CD4-positive, alpha-beta T cell treated with Interleukin-6 at 100 ng/mL for 8 hours (primary cell): ENCODE results near the gene NRXN2.

Experiments
- DNase-seq: peaks from one replicate; pipeline ENCODE4 v3.0.0-alpha.2; 2020; ENCODE audit warnings: mixed read lengths, low spot score

Gene NRXN2

GRCh38 chr11:64698427-64698826 lies 24.6 kb downstream of the NRXN2 start:
- DNase-seq, result no peak

GRCh38 chr11:64697663-64698375 lies 25.2 kb downstream of the NRXN2 start:
- no peak for DNase-seq

- no peak for DNase-seq
Measured at GRCh38 chr11:64696045-64696444, 27.0 kb downstream of the NRXN2 start.

DNA sequence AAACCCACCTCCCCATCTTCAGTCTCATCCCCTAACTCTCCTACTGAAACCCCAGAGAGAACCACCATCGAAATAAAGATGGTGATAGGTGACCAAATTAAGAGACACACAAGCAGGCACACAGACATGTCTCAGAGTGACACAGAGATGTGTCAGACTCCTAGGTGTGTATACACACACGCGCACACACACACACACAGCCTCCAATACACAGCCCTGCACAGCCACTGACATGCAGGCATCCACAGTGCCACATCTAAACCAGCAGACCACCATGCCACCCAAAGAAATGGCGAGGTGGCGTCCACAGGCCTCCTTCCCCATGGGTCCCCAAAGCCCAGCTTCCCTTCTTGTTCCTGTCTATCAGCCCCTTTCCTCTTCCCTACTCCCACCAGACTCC lies 27.4 kb downstream of the NRXN2 start:
- DNase-seq, result no peak

- DNase-seq, result no peak
Measured at GRCh38 chr11:64694821-64695365, 28.1 kb downstream of the NRXN2 start.

DNA sequence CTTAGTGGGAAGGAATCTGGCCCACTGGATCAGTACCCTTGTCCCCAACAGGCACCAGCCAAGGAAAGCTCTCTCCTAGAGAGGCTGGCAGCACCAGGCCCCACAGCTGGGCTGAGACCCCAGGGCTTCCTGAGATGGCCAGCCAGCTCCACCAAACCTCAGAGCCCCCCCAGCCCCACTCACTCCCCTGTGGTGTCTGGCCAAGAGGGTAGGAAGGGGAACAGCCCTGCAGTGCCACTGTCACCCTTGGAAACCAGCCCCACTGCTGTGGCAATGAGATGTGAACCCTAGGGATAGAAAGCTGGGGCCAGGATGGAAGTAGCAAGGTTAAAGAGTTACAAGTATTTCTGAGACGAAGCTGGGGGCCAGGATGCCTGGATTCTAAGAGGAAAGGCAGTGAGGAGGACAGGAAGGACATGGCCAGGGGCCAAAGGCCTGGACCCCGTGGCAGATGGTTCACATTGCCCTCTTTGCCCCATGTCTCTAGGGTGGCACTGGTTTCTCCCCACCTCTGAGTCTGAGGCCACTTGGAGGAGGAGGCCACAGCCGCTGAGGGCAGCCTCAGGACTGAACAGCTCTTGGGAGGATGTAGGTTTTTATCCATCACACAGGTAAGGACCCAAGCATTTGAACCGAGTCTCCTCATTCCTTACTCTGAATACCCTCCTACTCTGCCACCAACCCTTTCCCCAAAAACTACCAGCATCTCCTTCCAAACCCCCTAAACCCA lies 28.8 kb downstream of the NRXN2 start:
- DNase-seq, result no peak

DNA sequence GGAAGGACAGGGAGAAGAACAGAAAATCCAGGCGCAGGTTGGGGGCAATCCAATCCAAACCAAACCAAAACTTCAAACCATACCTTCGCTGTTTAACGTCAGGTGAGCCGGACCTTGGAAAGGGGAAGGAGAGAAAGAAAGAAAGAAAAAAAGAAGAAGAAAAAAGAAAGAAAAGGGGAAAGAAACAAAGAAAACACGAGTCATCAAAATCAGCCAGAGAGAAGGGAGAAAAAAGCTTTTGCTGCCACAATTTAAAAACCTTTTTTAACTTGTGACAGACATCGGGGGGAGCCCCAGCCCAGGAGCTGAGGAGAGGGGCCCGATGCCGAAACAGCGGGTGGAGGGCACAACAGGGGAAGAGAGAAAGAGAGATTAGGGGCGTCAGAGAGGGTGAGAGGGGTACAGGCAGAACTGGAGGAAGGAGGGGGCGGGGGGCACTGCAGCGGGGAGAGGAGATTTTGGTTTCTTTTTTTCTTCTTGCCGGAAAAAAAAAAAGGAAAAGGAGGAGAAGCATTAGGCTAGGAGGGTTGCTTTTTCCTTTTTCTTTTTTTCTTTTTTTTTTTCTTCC lies 30.1 kb downstream of the NRXN2 start:
- DNase-seq, result no peak

GRCh38 chr11:64691543-64691942 lies 31.5 kb downstream of the NRXN2 start:
- no peak for DNase-seq

DNA sequence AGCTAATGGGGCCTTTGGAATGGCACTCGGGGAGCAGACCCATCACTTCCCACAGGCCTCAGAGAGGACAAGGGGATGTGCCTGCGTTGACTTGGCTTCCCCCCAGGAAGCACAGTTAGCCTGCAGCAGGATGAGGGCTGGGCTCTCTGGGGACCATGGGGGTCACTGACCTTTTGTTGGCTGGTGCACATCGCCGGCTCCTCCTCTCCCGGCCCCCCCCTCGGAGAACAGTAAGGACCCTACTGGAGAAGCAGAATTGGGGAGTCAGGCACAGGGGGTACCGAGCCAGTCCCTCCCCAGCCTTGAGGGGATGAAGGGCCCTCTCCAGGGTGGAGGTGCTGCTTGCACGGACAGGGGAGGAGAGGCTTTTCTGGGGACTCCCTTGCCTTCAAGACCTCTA lies 32.8 kb downstream of the NRXN2 start:
- no peak for DNase-seq

GRCh38 chr11:64688534-64688982 lies 34.4 kb downstream of the NRXN2 start:
- peak; percentile 87 for DNase-seq

GRCh38 chr11:64687643-64688533 lies 35.1 kb downstream of the NRXN2 start:
- DNase-seq, result no peak

- DNase-seq, result no peak
Measured at GRCh38 chr11:64687204-64687603, 35.8 kb downstream of the NRXN2 start.

- DNase-seq, result no peak
Measured at GRCh38 chr11:64686466-64687170, 36.4 kb downstream of the NRXN2 start.

GRCh38 chr11:64685536-64685935 lies 37.5 kb downstream of the NRXN2 start:
- DNase-seq, result no peak

- no peak for DNase-seq
Measured at GRCh38 chr11:64684357-64684756, 38.6 kb downstream of the NRXN2 start.

DNA sequence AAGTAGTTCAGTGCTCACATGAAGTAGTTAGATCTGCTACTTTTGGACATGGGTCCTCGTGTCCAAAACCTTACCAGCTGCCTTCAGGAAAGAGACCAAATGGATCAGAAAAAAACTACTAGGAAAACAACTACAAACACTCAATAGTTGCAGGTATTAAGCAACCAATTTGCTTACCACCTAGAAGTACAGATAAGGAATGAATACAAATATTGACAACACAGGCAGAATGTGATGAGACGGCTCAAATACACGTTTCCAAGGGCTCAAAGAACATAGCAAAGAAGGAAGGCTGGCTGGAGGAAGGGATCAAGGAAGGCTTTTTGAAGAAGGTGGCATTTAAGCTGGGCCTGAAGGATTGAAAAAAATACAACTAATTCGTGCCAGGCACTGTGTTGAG lies 41.8 kb downstream of the NRXN2 start:
- no peak for DNase-seq

GRCh38 chr11:64679846-64680245 lies 43.2 kb downstream of the NRXN2 start:
- DNase-seq, result no peak

- DNase-seq, result no peak
Measured at GRCh38 chr11:64677441-64678023, 45.5 kb downstream of the NRXN2 start.

GRCh38 chr11:64676261-64676615 lies 46.8 kb downstream of the NRXN2 start:
- no peak for DNase-seq

GRCh38 chr11:64675450-64676260 lies 47.3 kb downstream of the NRXN2 start:
- DNase-seq, result no peak
